ENCODE data around the gene ADARB1. TPM values are rescaled to one million over a fixed set of nuclear protein-coding genes. Genes with fewer than 3 reads are reported as not detected.

ADARB1 gene
- total and polyA plus RNA-seq, 5 donors: 9.1 to 23.8 (median 19.2) TPM

DNA sequence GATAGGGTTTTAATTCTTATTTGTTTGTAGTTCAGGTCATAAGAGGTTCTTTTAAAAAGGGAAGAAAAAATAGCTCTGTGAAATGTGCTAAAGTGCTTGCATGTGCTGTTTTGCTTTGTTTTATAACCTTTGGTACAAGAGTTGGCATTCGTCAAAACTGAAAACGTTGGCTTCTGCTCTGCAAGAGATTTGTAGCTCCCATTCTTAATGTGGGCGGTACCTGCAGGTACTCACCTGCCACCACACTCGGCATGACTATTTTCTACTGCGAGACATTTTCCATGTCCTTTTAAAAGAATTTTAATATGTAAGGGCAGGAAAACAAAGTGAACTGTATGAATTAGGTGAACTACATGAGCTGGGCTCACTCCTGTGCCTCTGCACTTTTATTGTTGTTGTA, 92.6 kb downstream of the ADARB1 start:
- Histone ChIP-seq H3K27me3 (ENCODE audit: control insufficient read depth, insufficient read depth) (no peaks in the 10 kb centered on the region), H3K4me3 (ENCODE audit: low read length) (no peak overlapping the region), H3K9me3 (ENCODE audit: control insufficient read depth, low read length) (no peaks in the 10 kb centered on the region), H3K27ac (ENCODE audit: low read length) (no peak overlapping the region), H3K4me1 (ENCODE audit: control insufficient read depth, insufficient read depth, low read length) (peaks cover 8% of the 10 kb centered on the region)
- 82% methylated on average over 5 of the region's 5 CpGs for WGBS
- ATAC-seq (no peak), DNase-seq (no peak)
- intact Hi-C loops (cut with DNase I): no loop called here

DNA sequence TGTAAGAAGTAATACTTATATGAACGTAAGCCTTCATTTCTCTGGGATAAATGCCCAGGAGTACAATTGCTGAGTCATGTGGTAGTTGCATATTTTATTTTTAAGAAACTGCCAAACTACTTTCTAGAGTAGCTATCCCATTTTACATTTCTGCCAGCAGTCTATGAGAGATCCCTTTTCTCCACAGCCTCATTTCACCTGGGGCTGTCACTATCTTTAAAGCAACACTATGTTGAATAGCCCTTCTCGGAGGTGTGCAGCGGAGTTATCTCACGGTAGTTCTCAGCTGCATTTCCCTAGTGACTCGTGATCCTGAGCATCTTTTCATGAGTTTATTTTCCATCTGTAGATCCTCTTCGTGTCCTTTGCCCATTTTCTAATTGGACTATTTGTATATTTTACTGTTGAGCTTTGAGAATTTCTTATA, 93.4 kb downstream of the ADARB1 start:
- Histone ChIP-seq H3K4me3 (ENCODE audit: low read length) (no peak overlapping the region), H3K4me1 (ENCODE audit: control insufficient read depth, insufficient read depth, low read length) (peaks cover 8% of the 10 kb centered on the region), H3K9me3 (ENCODE audit: control insufficient read depth, low read length) (no peaks in the 10 kb centered on the region), H3K27ac (ENCODE audit: low read length) (no peak overlapping the region), H3K27me3 (ENCODE audit: control insufficient read depth, insufficient read depth) (no peaks in the 10 kb centered on the region)
- intact Hi-C loops (cut with DNase I): no loop called here
- no peak for DNase-seq
- WGBS: 44% methylated on average over 6 of the region's 6 CpGs
- ATAC-seq: no peak

DNA sequence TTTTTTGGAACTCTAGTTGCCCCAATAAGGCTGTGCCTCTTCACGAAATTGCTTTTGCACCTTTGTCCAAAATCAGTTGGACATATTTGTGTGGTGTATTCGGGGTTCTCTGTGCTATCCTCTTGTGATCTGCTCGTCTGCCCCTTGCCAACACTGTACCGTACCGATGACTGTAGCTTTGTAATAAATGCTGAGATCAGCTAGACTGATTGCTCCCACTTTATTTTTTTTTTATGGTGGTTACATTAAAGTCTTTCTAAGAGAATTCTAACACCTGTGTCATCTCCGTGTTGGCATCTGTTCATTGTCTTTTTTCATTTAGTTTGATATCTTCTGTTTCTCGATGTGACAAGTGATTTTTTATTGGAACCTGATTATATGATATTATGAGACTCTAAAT, 94.1 kb downstream of the ADARB1 start:
- intact Hi-C loops (cut with DNase I): no loop called here
- H3K27me3 ChIP-seq (ENCODE audit: control insufficient read depth, insufficient read depth): no peaks in the 10 kb centered on the region
- H3K4me1 ChIP-seq (ENCODE audit: control insufficient read depth, insufficient read depth, low read length): peaks cover 8% of the 10 kb centered on the region
- no peaks in the 10 kb centered on the region for H3K9me3 ChIP-seq (ENCODE audit: control insufficient read depth, low read length)
- DNase-seq (no peak), ATAC-seq (no peak)
- no peak overlapping the region for H3K4me3 ChIP-seq (ENCODE audit: low read length)
- no peak overlapping the region for H3K27ac ChIP-seq (ENCODE audit: low read length)
- 76% methylated on average over 7 of the region's 7 CpGs for WGBS

DNA sequence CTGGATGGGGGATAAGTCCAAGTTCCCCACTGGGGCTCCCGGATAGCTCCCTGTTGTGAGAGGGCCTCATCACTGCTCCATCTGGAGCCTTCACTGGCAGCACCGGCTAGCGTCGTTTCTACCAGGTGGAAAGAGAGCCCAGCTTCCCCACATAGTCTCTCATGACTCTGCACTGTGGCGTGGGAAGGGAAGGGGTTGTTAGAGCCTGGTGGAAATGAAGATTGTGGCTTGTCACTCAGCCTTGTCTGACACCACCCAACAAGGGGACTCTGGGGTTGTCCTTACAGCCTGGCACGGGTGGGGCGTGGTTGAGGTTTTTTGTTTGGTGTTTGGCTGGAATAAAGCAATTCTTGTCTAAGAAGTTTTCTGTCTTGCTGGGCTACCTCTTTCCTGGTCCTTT, 94.6 kb downstream of the ADARB1 start:
- H3K27ac ChIP-seq (ENCODE audit: low read length): no peak overlapping the region
- DNase-seq: no peak
- 69% methylated on average over 7 of the region's 7 CpGs for WGBS

GRCh38 chr21:45169682-45170081, 95.3 kb downstream of the ADARB1 start:
- WGBS: 62% methylated on average over 6 of the region's 6 CpGs
- H3K27me3 ChIP-seq (ENCODE audit: control insufficient read depth, insufficient read depth): no peaks in the 10 kb centered on the region
- no peaks in the 10 kb centered on the region for H3K9me3 ChIP-seq (ENCODE audit: control insufficient read depth, low read length)
- ATAC-seq (no peak), DNase-seq (no peak)
- no peak overlapping the region for H3K4me3 ChIP-seq (ENCODE audit: low read length)
- H3K27ac ChIP-seq (ENCODE audit: low read length): no peak overlapping the region
- H3K4me1 ChIP-seq (ENCODE audit: control insufficient read depth, insufficient read depth, low read length): peaks cover 5% of the 10 kb centered on the region
- intact Hi-C loops (cut with DNase I): no loop called here

More for the DNA sequence above, 94.6 kb downstream of the ADARB1 start:
- intact Hi-C loops (cut with DNase I): no loop called here
- ATAC-seq: no peak
- Histone ChIP-seq H3K27me3 (ENCODE audit: control insufficient read depth, insufficient read depth) (no peaks in the 10 kb centered on the region), H3K9me3 (ENCODE audit: control insufficient read depth, low read length) (no peaks in the 10 kb centered on the region), H3K4me3 (ENCODE audit: low read length) (no peak overlapping the region), H3K4me1 (ENCODE audit: control insufficient read depth, insufficient read depth, low read length) (peaks cover 7% of the 10 kb centered on the region)

GRCh38 chr21:45170987-45171386, 96.6 kb downstream of the ADARB1 start:
- Histone ChIP-seq H3K27me3 (ENCODE audit: control insufficient read depth, insufficient read depth) (no peaks in the 10 kb centered on the region), H3K4me3 (ENCODE audit: low read length) (no peak overlapping the region), H3K9me3 (ENCODE audit: control insufficient read depth, low read length) (no peaks in the 10 kb centered on the region), H3K27ac (ENCODE audit: low read length) (no peak overlapping the region), H3K4me1 (ENCODE audit: control insufficient read depth, insufficient read depth, low read length) (peaks cover 5% of the 10 kb centered on the region)
- whole genome bisulfite sequencing: 97% methylated on average over 8 of the region's 8 CpGs
- intact Hi-C loops (cut with DNase I): no loop called here
- DNase-seq (no peak), ATAC-seq (no peak)

- 95% methylated on average over 10 of the region's 10 CpGs for WGBS
- H3K27me3 ChIP-seq (ENCODE audit: control insufficient read depth, insufficient read depth): no peaks in the 10 kb centered on the region
- H3K9me3 ChIP-seq (ENCODE audit: control insufficient read depth, low read length): no peaks in the 10 kb centered on the region
- DNase-seq: no peak
- no peak overlapping the region for H3K4me3 ChIP-seq (ENCODE audit: low read length)
- peaks cover 5% of the 10 kb centered on the region for H3K4me1 ChIP-seq (ENCODE audit: control insufficient read depth, insufficient read depth, low read length)
- ATAC-seq: no peak
- H3K27ac ChIP-seq (ENCODE audit: low read length): no peak overlapping the region
- intact Hi-C loops (cut with DNase I): no loop called here
Observed at GRCh38 chr21:45172420-45172819, 98.0 kb downstream of the ADARB1 start.

- no peak overlapping the region for H3K27ac ChIP-seq (ENCODE audit: low read length)
- intact Hi-C loops (cut with DNase I): no loop called here
- no peak overlapping the region for H3K4me3 ChIP-seq (ENCODE audit: low read length)
- no peaks in the 10 kb centered on the region for H3K27me3 ChIP-seq (ENCODE audit: control insufficient read depth, insufficient read depth)
- DNase-seq (no peak), ATAC-seq (no peak)
- 98% methylated on average over 12 of the region's 12 CpGs for WGBS
- no peaks in the 10 kb centered on the region for H3K9me3 ChIP-seq (ENCODE audit: control insufficient read depth, low read length)
- H3K4me1 ChIP-seq (ENCODE audit: control insufficient read depth, insufficient read depth, low read length): no peaks in the 10 kb centered on the region
Observed at GRCh38 chr21:45175326-45176095, 101.1 kb downstream of the ADARB1 start.

DNA sequence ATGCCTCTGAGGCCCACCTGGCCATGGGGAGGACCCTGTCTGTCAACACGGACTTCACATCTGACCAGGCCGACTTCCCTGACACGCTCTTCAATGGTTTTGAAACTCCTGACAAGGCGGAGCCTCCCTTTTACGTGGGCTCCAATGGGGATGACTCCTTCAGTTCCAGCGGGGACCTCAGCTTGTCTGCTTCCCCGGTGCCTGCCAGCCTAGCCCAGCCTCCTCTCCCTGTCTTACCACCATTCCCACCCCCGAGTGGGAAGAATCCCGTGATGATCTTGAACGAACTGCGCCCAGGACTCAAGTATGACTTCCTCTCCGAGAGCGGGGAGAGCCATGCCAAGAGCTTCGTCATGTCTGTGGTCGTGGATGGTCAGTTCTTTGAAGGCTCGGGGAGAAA, 101.8 kb downstream of the ADARB1 start:
- H3K27ac ChIP-seq (ENCODE audit: low read length): no peak overlapping the region
- no peaks in the 10 kb centered on the region for H3K4me1 ChIP-seq (ENCODE audit: control insufficient read depth, insufficient read depth, low read length)
- DNase-seq (no peak), ATAC-seq (no peak)
- H3K27me3 ChIP-seq (ENCODE audit: control insufficient read depth, insufficient read depth): no peaks in the 10 kb centered on the region
- WGBS: 96% methylated on average over 16 of the region's 16 CpGs
- no peak overlapping the region for H3K4me3 ChIP-seq (ENCODE audit: low read length)
- no peaks in the 10 kb centered on the region for H3K9me3 ChIP-seq (ENCODE audit: control insufficient read depth, low read length)
- intact Hi-C loops (cut with DNase I): no loop called here

DNA sequence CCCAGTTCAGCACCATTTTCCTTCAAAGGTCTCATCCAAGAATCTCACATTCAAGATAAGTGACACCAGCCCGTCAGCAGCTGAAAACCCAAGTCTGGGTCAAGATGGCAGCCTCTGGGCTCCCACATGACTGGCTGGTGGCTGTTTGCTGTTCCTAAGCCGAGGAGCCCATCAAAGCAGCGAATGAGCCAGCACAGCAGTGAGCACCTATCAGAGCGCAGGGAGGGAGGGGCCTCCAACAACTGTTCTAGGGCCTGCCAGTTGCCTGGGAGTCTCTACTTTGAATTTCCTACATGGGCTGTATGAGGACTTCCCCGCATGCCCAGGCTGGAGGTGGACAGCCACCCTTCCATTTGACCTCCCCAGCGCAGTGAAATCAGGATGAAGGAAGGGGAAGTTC, 102.7 kb downstream of the ADARB1 start:
- H3K27me3 ChIP-seq (ENCODE audit: control insufficient read depth, insufficient read depth): no peaks in the 10 kb centered on the region
- intact Hi-C loops (cut with DNase I): no loop called here
- no peaks in the 10 kb centered on the region for H3K4me1 ChIP-seq (ENCODE audit: control insufficient read depth, insufficient read depth, low read length)
- no peak overlapping the region for H3K27ac ChIP-seq (ENCODE audit: low read length)
- DNase-seq: no peak
- H3K9me3 ChIP-seq (ENCODE audit: control insufficient read depth, low read length): no peaks in the 10 kb centered on the region
- H3K4me3 ChIP-seq (ENCODE audit: low read length): no peak overlapping the region
- ATAC-seq: no peak
- WGBS: 95% methylated on average over 6 of the region's 6 CpGs

GRCh38 chr21:45178070-45178608, 103.8 kb downstream of the ADARB1 start:
- Histone ChIP-seq H3K27ac (ENCODE audit: low read length) (no peak overlapping the region), H3K9me3 (ENCODE audit: control insufficient read depth, low read length) (no peaks in the 10 kb centered on the region), H3K4me3 (ENCODE audit: low read length) (no peak overlapping the region), H3K27me3 (ENCODE audit: control insufficient read depth, insufficient read depth) (no peaks in the 10 kb centered on the region), H3K4me1 (ENCODE audit: control insufficient read depth, insufficient read depth, low read length) (no peaks in the 10 kb centered on the region)
- DNase-seq (no peak), ATAC-seq (no peak)
- 91% methylated on average over 12 of the region's 12 CpGs for WGBS
- intact Hi-C loops (cut with DNase I): no loop called here
